SK-N-SH (cell line): ENCODE results near the gene NEK8. TPM values are rescaled to one million over a fixed set of nuclear protein-coding genes. Genes with fewer than 3 reads are reported as not detected.

ENCODE experiments used
- CTCF ChIA-PET: fragments of 300-600, 350-600 bp; formaldehyde crosslinking; extraction: SDS; loops from one replicate; lab custom pipeline; 2021; lab: Yijun Ruan, JAX
- POLR2A ChIA-PET: fragments of 350-600 bp; sonication (Branson Sonifier 250); formaldehyde crosslinking; extraction: SDS; loops from one replicate; lab custom pipeline; 2020; ENCODE audit warnings: antibody characterized with exemption, inconsistent platforms; lab: Yijun Ruan, JAX
- DNase-seq: peaks from one replicate; pipeline ENCODE4 v3.0.0; 2012
- H2AFZ ChIP-seq: fragments of 200-600 bp; sonication (generic); 2 replicates; pipeline ENCODE4 v1.8.1; 2016; ENCODE audit warnings: antibody characterized with exemption, mild to moderate bottlenecking, low read depth
- H3F3A ChIP-seq: fragments of 200-600 bp; sonication (generic); replicated peaks from 2 replicates; pipeline ENCODE3; 2016; ENCODE audit warnings: antibody characterized with exemption, mild to moderate bottlenecking; ENCODE audit not compliant: insufficient read depth
- H3K27ac ChIP-seq, 2 experiments: fragments of 200-500 bp in 1 of 2; fragments of 200-600 bp in 1 of 2; sonication (Bioruptor generic) in 1 of 2; sonication (generic), shearing (Covaris generic) in 1 of 2; 2 replicates each; pipeline versions ENCODE4 v1.5.1 to v1.6.1; 2014 to 2016; ENCODE audit warnings: low read depth in 2 of 2, inconsistent platforms in 1 of 2, low read length in 1 of 2, mild to moderate bottlenecking in 1 of 2, mixed read lengths in 1 of 2
- H3K27me3 ChIP-seq: fragments of 200-600 bp; sonication (generic), shearing (Covaris generic); 2 replicates; pipeline ENCODE4 v1.6.1; 2016; ENCODE audit warnings: mixed run types; ENCODE audit not compliant: insufficient read depth
- H3K36me3 ChIP-seq, 2 experiments: fragments of 200-500 bp in 1 of 2; fragments of 200-600 bp in 1 of 2; sonication (Bioruptor generic) in 1 of 2; sonication (generic) in 1 of 2; replicated peaks in 1 of 2; 2 replicates each; pipeline versions ENCODE3 to v1.5.1; 2014 to 2016; ENCODE audit warnings: low read length in 1 of 2, mild to moderate bottlenecking in 1 of 2; ENCODE audit not compliant: insufficient read depth in 2 of 2, control insufficient read depth in 1 of 2
- H3K4me1 ChIP-seq, 2 experiments: fragments of 200-500 bp in 1 of 2; fragments of 200-600 bp in 1 of 2; sonication (Bioruptor generic) in 1 of 2; sonication (generic), shearing (Covaris generic) in 1 of 2; 2 replicates each; pipeline versions ENCODE4 v1.5.1 to v1.6.1; 2014 to 2016; ENCODE audit warnings: low read depth in 1 of 2, low read length in 1 of 2, mixed run types in 1 of 2; ENCODE audit not compliant: insufficient read depth in 2 of 2, control insufficient read depth in 1 of 2
- H3K4me2 ChIP-seq: fragments of 200-600 bp; sonication (generic), shearing (Covaris generic); 2 replicates; pipeline ENCODE4 v1.6.1; 2017; ENCODE audit warnings: mixed run types
- H3K4me3 ChIP-seq, 2 experiments: fragments of 200-500 bp in 1 of 2; fragments of 200-600 bp in 1 of 2; sonication (Bioruptor generic) in 1 of 2; sonication (generic), shearing (Covaris generic) in 1 of 2; 2 replicates each; pipeline versions ENCODE4 v1.5.1 to v1.8.1; 2014 to 2016; ENCODE audit warnings: low read depth in 2 of 2, inconsistent platforms in 1 of 2, low read length in 1 of 2, mild to moderate bottlenecking in 1 of 2, mixed read lengths in 1 of 2, moderate library complexity in 1 of 2
- H3K79me2 ChIP-seq: fragments of 200-600 bp; sonication (generic); 2 replicates; pipeline ENCODE4 v1.8.1; 2017; ENCODE audit warnings: mild to moderate bottlenecking; ENCODE audit not compliant: insufficient read depth
- H3K9ac ChIP-seq: fragments of 200-600 bp; sonication (generic); 2 replicates; pipeline ENCODE4 v1.6.1; 2017; ENCODE audit warnings: mixed run types
- H3K9me2 ChIP-seq: fragments of 200-600 bp; sonication (generic); 2 replicates; pipeline ENCODE4 v1.6.1; 2017; ENCODE audit warnings: mixed run types
- H3K9me3 ChIP-seq: fragments of 200-600 bp; sonication (generic); 2 replicates; pipeline ENCODE4 v1.6.1; 2017; ENCODE audit warnings: mixed run types, mild to moderate bottlenecking, moderate library complexity
- H4K20me1 ChIP-seq: fragments of 200-600 bp; sonication (generic); 2 replicates; pipeline ENCODE4 v1.6.1; 2017; ENCODE audit warnings: mild to moderate bottlenecking, mixed run types; ENCODE audit not compliant: insufficient read depth
- CTCF ChIP-seq: fragments of 200-600 bp; sonication (generic); IDR thresholded peaks from 2 replicates; pipeline ENCODE4 v1.6.1; 2017; ENCODE audit warnings: antibody characterized with exemption, mild to moderate bottlenecking, moderate library complexity
- ELF1 ChIP-seq: IDR thresholded peaks from 2 replicates; pipeline ENCODE4 v1.4.0; 2012
- EZH2phosphoT487 ChIP-seq: fragments of 200-600 bp; sonication (generic); IDR thresholded peaks from 2 replicates; pipeline ENCODE4 v1.6.1; 2017; ENCODE audit warnings: low read depth, mixed run types, mild to moderate bottlenecking, antibody characterized with exemption, moderate library complexity, borderline replicate concordance
- FOSL2 ChIP-seq: IDR thresholded peaks from 2 replicates; pipeline ENCODE4 v1.4.0; 2012; ENCODE audit warnings: low read depth, mild to moderate bottlenecking, moderate library complexity, borderline replicate concordance
- FOXJ3 ChIP-seq: sonication (generic); formaldehyde crosslinking; IDR thresholded peaks from 2 replicates; pipeline ENCODE4 v1.5.1; 2020; ENCODE audit warnings: mild to moderate bottlenecking, missing genetic modification reagents
- GABPA ChIP-seq: IDR thresholded peaks from 2 replicates; pipeline ENCODE4 v1.4.0; 2012; ENCODE audit warnings: low read depth, mild to moderate bottlenecking
- GATA2 ChIP-seq: sonication (generic); formaldehyde crosslinking; IDR thresholded peaks from 2 replicates; pipeline ENCODE4 v1.5.0; 2020; ENCODE audit warnings: mild to moderate bottlenecking, missing genetic modification reagents
- MXI1 ChIP-seq: IDR thresholded peaks from 2 replicates; pipeline ENCODE4 v1.6.1; 2012; ENCODE audit warnings: mild to moderate bottlenecking, low read depth, low read length, improper control_type of control experiment
- NFIC ChIP-seq: IDR thresholded peaks from 2 replicates; pipeline ENCODE4 v1.4.0; 2012; ENCODE audit warnings: borderline replicate concordance
- NRF1 ChIP-seq: IDR thresholded peaks from 2 replicates; pipeline ENCODE4 v1.6.1; 2012; ENCODE audit warnings: low read depth, mild to moderate bottlenecking, low read length
- PBX3 ChIP-seq: IDR thresholded peaks from 2 replicates; pipeline ENCODE4; 2012
- POLR2AphosphoS5 ChIP-seq: IDR thresholded peaks from 2 replicates; pipeline ENCODE4 v1.6.1; 2012; ENCODE audit warnings: low read depth, low read length
- RCOR1 ChIP-seq: fragments of 150-350 bp; IDR thresholded peaks from 2 replicates; pipeline ENCODE4 v1.6.1; 2017; ENCODE audit warnings: antibody characterized with exemption, low read length
- RFX5 ChIP-seq: IDR thresholded peaks from 2 replicates; pipeline ENCODE4 v1.6.1; 2012; ENCODE audit warnings: mild to moderate bottlenecking, improper control_type of control experiment, low read length
- RXRA ChIP-seq: IDR thresholded peaks from 2 replicates; pipeline ENCODE4 v1.4.0; 2012; ENCODE audit warnings: low read depth, mild to moderate bottlenecking, borderline replicate concordance
- TAF1 ChIP-seq: IDR thresholded peaks from 2 replicates; pipeline ENCODE4 v1.6.1; 2012; ENCODE audit warnings: low read depth, mild to moderate bottlenecking, low read length, moderate library complexity, borderline replicate concordance
- TEAD4 ChIP-seq: IDR thresholded peaks from 2 replicates; pipeline ENCODE4 v1.4.0; 2012; ENCODE audit warnings: mild to moderate bottlenecking, borderline replicate concordance; ENCODE audit not compliant: insufficient read depth
- WGBS: methylation state at CpG from one replicate; pipeline ENCODE4 v1.1.6; 2017; ENCODE audit warnings: low lambda C conversion rate; 5-methylcytosine and 5-hydroxymethylcytosine counted together
- polyA plus RNA-seq, 3 experiments: library from polyadenylated mRNA; depleted of rRNA; stranded (reverse); fragments of >200 nt; gene quantifications; 2 replicates each; pipeline ENCODE4 v1.2.3, GENCODE V29; 2012

NEK8 gene
- polyA plus RNA-seq, 1 of the 3 experiments (the other 2 are of a cell fraction), result 6.0 TPM

- Histone ChIP-seq H3K36me3 (peaks cover 27 to 68% of the 10 kb centered on the region in 2 experiments), H2AFZ (no peak overlapping the region), H3K79me2 (no peaks in the 10 kb centered on the region), H3K9me3 (no peaks in the 10 kb centered on the region), H3K9me2 (no peaks in the 10 kb centered on the region), H3F3A (peaks cover 2% of the 10 kb centered on the region), H4K20me1 (no peaks in the 10 kb centered on the region), H3K27me3 (no peaks in the 10 kb centered on the region), H3K4me3 (no peak overlapping the region), H3K4me2 (no peak overlapping the region), H3K9ac (no peak overlapping the region), H3K4me1 (peaks cover 0 to 14% of the 10 kb centered on the region in 2 experiments; a peak in 1 of 4 replicates), H3K27ac (no peak overlapping the region)
- 90% methylated on average over 10 of the region's 10 CpGs for WGBS
- POLR2A ChIA-PET, result interaction anchor here (1.4 kb wide), 1 partner anchor 19 kb away, joined by 3 read pairs; no protein-coding TSS in a partner anchor
- CTCF ChIA-PET, result interaction anchor here (1.5 kb wide), 1 partner anchor 48 kb away, joined by 4 read pairs; no protein-coding TSS in a partner anchor
- no peak for DNase-seq
- TF ChIP-seq GATA2 (CRISPR knock-in tag), result no peak
- TF ChIP-seq PBX3, result no peak
- TF ChIP-seq NRF1, result no peak
- no peak for TF ChIP-seq TEAD4
- no peak for TF ChIP-seq RCOR1
- TF ChIP-seq FOSL2, result no peak
- TF ChIP-seq POLR2AphosphoS5, result no peak
- no peak for TF ChIP-seq GABPA
- TF ChIP-seq TAF1, result no peak
- no peak for TF ChIP-seq MXI1
- TF ChIP-seq RXRA, result no peak
- TF ChIP-seq NFIC, result no peak
- TF ChIP-seq EZH2phosphoT487, result no peak
- TF ChIP-seq FOXJ3, result no peak
- TF ChIP-seq ELF1, result no peak
- no peak for TF ChIP-seq CTCF
- TF ChIP-seq RFX5, result no peak
- TF ChIP-seq, all 33 proteins: peak for 0
Observed at GRCh38 chr17:28702026-28702751, 26.4 kb upstream of the NEK8 start.
